GM23338 (cell line): Measurements from ENCODE around the gene MYO18B. TPM values are rescaled to one million over a fixed set of nuclear protein-coding genes. Genes with fewer than 3 reads are reported as not detected.

ENCODE experiments used
- CREB1 ChIP-seq: fragments of 250-450 bp; sonication (Bioruptor Pico); IDR thresholded peaks from 2 replicates; pipeline ENCODE4 v1.5.0; 2020; ENCODE audit warnings: low read depth, mild to moderate bottlenecking, moderate library complexity
- CTCF ChIP-seq, 2 experiments: fragments of 200-600 bp in 1 of 2; sonication (generic) in 1 of 2; conservative IDR thresholded peaks; 2 replicates each; pipeline versions ENCODE4 v1.5.1 to v1.6.1; 2016 to 2017; ENCODE audit warnings: antibody characterized with exemption in 2 of 2, low read depth in 2 of 2, mild to moderate bottlenecking in 2 of 2, moderate library complexity in 1 of 2
- ETS1 ChIP-seq: IDR thresholded peaks from 2 replicates; pipeline ENCODE4 v1.6.1; 2016; ENCODE audit warnings: antibody characterized with exemption
- EZH2 ChIP-seq: fragments of 200-600 bp; sonication (generic); IDR thresholded peaks from one replicate; pipeline ENCODE4 v1.8.0; 2017; ENCODE audit warnings: antibody characterized with exemption, mild to moderate bottlenecking, low read depth; ENCODE audit not compliant: unreplicated experiment
- EZH2phosphoT487 ChIP-seq: fragments of 200-600 bp; sonication (generic); IDR thresholded peaks from one replicate; pipeline ENCODE4 v1.8.1; 2018; ENCODE audit warnings: antibody characterized with exemption; ENCODE audit not compliant: unreplicated experiment
- JUNB ChIP-seq: IDR thresholded peaks from one replicate; pipeline ENCODE4 v1.6.1; 2016; ENCODE audit warnings: antibody characterized with exemption; ENCODE audit not compliant: unreplicated experiment
- NANOG ChIP-seq: IDR thresholded peaks from 2 replicates; pipeline ENCODE4 v1.6.1; 2016; ENCODE audit warnings: antibody characterized with exemption, borderline replicate concordance
- POLR2AphosphoS5 ChIP-seq: IDR thresholded peaks from 2 replicates; pipeline ENCODE4 v1.6.1; 2016; ENCODE audit warnings: antibody characterized with exemption, low read depth
- STAT1 ChIP-seq: IDR thresholded peaks from one replicate; pipeline ENCODE4 v1.6.1; 2016; ENCODE audit warnings: antibody characterized with exemption; ENCODE audit not compliant: unreplicated experiment
- ZNF331 ChIP-seq: fragments of 250-450 bp; sonication (Bioruptor Pico); IDR thresholded peaks from 2 replicates; pipeline ENCODE4 v1.5.0; 2020; ENCODE audit warnings: low read depth, mild to moderate bottlenecking, moderate library complexity
- ZNF462 ChIP-seq: fragments of 250-450 bp; sonication (Bioruptor Pico); IDR thresholded peaks from 2 replicates; pipeline ENCODE4 v1.5.0; 2020; ENCODE audit warnings: mild to moderate bottlenecking, moderate library complexity
- polyA plus RNA-seq: library from polyadenylated mRNA; unstranded; fragments of >200 nt; fragmentation: Nextera tagmentation; extraction: Ambion mirVana; gene quantifications from 2 replicates; pipeline ENCODE4 v1.2.1, GENCODE V29; 2016
- total RNA-seq: library from RNA; depleted of rRNA; stranded (reverse); fragments of >200 nt; shearing (Covaris generic); gene quantifications from 2 replicates; pipeline ENCODE4 v1.2.3, GENCODE V29; 2014
- TF ChIP-seq, protein P1 (sequence below): IDR thresholded peaks from one replicate; pipeline ENCODE4 v1.6.1; 2018; ENCODE audit warnings: antibody characterized with exemption; ENCODE audit not compliant: unreplicated experiment

The MYO18B gene
- total and polyA plus RNA-seq, 2 experiments from 2014 or later: 0.36 to 0.45 TPM

- TF ChIP-seq ZNF462 (CRISPR knock-in tag) (no peak), EZH2phosphoT487 (no peak), STAT1 (no peak), EZH2 (no peak), ETS1 (no peak), POLR2AphosphoS5 (no peak), NANOG (no peak), CTCF (conservative IDR thresholded peaks at IDR 0.05; ENCODE audit: low read depth in 2 of 2) (no peak), CREB1 (CRISPR knock-in tag) (no peak), JUNB (no peak), ZNF331 (CRISPR knock-in tag) (no peak)
- TF ChIP-seq, protein P1, sequence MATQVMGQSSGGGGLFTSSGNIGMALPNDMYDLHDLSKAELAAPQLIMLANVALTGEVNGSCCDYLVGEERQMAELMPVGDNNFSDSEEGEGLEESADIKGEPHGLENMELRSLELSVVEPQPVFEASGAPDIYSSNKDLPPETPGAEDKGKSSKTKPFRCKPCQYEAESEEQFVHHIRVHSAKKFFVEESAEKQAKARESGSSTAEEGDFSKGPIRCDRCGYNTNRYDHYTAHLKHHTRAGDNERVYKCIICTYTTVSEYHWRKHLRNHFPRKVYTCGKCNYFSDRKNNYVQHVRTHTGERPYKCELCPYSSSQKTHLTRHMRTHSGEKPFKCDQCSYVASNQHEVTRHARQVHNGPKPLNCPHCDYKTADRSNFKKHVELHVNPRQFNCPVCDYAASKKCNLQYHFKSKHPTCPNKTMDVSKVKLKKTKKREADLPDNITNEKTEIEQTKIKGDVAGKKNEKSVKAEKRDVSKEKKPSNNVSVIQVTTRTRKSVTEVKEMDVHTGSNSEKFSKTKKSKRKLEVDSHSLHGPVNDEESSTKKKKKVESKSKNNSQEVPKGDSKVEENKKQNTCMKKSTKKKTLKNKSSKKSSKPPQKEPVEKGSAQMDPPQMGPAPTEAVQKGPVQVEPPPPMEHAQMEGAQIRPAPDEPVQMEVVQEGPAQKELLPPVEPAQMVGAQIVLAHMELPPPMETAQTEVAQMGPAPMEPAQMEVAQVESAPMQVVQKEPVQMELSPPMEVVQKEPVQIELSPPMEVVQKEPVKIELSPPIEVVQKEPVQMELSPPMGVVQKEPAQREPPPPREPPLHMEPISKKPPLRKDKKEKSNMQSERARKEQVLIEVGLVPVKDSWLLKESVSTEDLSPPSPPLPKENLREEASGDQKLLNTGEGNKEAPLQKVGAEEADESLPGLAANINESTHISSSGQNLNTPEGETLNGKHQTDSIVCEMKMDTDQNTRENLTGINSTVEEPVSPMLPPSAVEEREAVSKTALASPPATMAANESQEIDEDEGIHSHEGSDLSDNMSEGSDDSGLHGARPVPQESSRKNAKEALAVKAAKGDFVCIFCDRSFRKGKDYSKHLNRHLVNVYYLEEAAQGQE: no peak
Observed at GRCh38 chr22:25757686-25758085, 15.7 kb downstream of the MYO18B start (continued).
